Measurements from ENCODE around the gene KIF6.

KIF6 gene

GRCh38 chr6:39594285-39594684, 130.9 kb downstream of the KIF6 start:
- no peak for DNase-seq (ENCODE audit: low spot score)

- DNase-seq (ENCODE audit: low spot score) = peak; percentile 42
These were observed 131.6 kb downstream of the KIF6 start for GRCh38 chr6:39593646-39594045.

GRCh38 chr6:39590871-39591393, 134.3 kb downstream of the KIF6 start:
- DNase-seq (ENCODE audit: low spot score) = peak; percentile 60

GRCh38 chr6:39587080-39587479, 138.1 kb downstream of the KIF6 start:
- no peak for DNase-seq (ENCODE audit: low spot score)

GRCh38 chr6:39585641-39586040, 139.6 kb downstream of the KIF6 start:
- DNase-seq (ENCODE audit: low spot score) = no peak

- DNase-seq (ENCODE audit: low spot score) = no peak
These were observed 147.6 kb downstream of the KIF6 start for GRCh38 chr6:39577446-39578165.

- no peak for DNase-seq (ENCODE audit: low spot score)
These were observed 148.5 kb downstream of the KIF6 start for GRCh38 chr6:39576556-39577303.

- no peak for DNase-seq (ENCODE audit: low spot score)
These were observed 150.2 kb downstream of the KIF6 start for GRCh38 chr6:39574991-39575390.

- DNase-seq (ENCODE audit: low spot score) = no peak
These were observed 151.7 kb downstream of the KIF6 start for GRCh38 chr6:39573541-39573940.

- DNase-seq (ENCODE audit: low spot score) = no peak
These were observed 152.4 kb downstream of the KIF6 start for GRCh38 chr6:39572661-39573340.

- DNase-seq (ENCODE audit: low spot score) = peak; percentile 49
These were observed 156.3 kb downstream of the KIF6 start for GRCh38 chr6:39568896-39569295.

- no peak for DNase-seq (ENCODE audit: low spot score)
These were observed 158.1 kb downstream of the KIF6 start for GRCh38 chr6:39567091-39567490.

GRCh38 chr6:39566456-39566855, 158.8 kb downstream of the KIF6 start:
- DNase-seq (ENCODE audit: low spot score) = no peak

GRCh38 chr6:39565956-39566355, 159.3 kb downstream of the KIF6 start:
- DNase-seq (ENCODE audit: low spot score) = no peak

- DNase-seq (ENCODE audit: low spot score) = no peak
These were observed 161.5 kb downstream of the KIF6 start for GRCh38 chr6:39563566-39564311.

- no peak for DNase-seq (ENCODE audit: low spot score)
These were observed 163.5 kb downstream of the KIF6 start for GRCh38 chr6:39561536-39562266.

- DNase-seq (ENCODE audit: low spot score) = no peak
These were observed 164.3 kb downstream of the KIF6 start for GRCh38 chr6:39560915-39561314.

- no peak for DNase-seq (ENCODE audit: low spot score)
These were observed 166.5 kb downstream of the KIF6 start for GRCh38 chr6:39558591-39559190.

- DNase-seq (ENCODE audit: low spot score) = no peak
These were observed 167.1 kb downstream of the KIF6 start for GRCh38 chr6:39558079-39558478.

GRCh38 chr6:39555136-39555535, 170.1 kb downstream of the KIF6 start:
- no peak for DNase-seq (ENCODE audit: low spot score)

Data from kidney tubule cell (primary cell).